Measurements from ENCODE around the gene PLVAP.

PLVAP gene

DNA sequence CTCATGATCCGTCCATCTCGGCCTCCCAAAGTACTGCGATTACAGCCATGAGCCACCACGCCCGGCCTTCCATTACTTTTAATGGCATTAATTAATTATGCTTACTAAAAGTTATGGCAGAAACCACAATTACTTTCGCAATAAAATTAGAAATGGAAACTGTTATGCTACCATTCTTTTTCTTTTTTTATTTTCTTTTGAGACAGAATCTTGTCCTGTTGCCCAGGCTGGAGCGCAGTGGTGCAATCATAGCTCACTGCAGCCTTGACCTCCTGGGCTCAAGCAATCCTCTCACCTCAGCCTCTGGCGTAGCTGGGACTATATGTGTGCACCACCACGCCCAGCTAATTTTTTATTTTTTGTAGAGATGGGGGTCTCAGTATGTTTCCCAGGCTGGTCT lies 32.8 kb upstream of the PLVAP start:
- ATAC-seq (replicated peaks; ENCODE audit: extremely low read depth, poor library complexity, severe bottlenecking) (no peak), DNase-seq (ENCODE audit: low spot score in 2 of 2) (no peak)
- Mint-ChIP-seq H3K4me3 (no peak overlapping the region), H3K27ac (ENCODE audit: low read depth) (no peak overlapping the region), H3K4me1 (peaks cover 40% of the 10 kb centered on the region), H3K36me3 (ENCODE audit: insufficient read depth) (peaks cover 26% of the 10 kb centered on the region), H3K9me3 (no peaks in the 10 kb centered on the region), H3K27me3 (no peaks in the 10 kb centered on the region)

DNA sequence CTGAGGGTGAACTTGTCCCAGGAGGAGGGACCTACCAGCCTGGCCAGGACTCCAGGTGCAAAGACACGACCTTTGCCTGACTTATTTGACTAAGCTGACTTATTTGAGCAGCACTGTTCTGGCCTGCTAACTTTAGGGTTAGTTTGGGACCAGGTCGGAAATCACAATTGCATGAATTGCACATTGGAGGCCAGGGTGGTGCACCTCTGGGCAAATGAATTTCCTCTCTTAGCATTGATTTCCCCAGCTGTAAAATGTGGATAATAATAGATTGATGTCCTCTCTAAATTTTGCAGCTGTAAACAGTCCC lies 29.7 kb upstream of the PLVAP start:
- Mint-ChIP-seq H3K27ac (ENCODE audit: low read depth) (peak overlapping the region; percentile 89), H3K4me3 (peak overlapping the region; percentile 89), H3K9me3 (no peaks in the 10 kb centered on the region), H3K27me3 (no peaks in the 10 kb centered on the region), H3K4me1 (peaks cover 44% of the 10 kb centered on the region), H3K36me3 (ENCODE audit: insufficient read depth) (peaks cover 28% of the 10 kb centered on the region)
- no peak for ATAC-seq (replicated peaks; ENCODE audit: extremely low read depth, poor library complexity, severe bottlenecking)
- DNase-seq (ENCODE audit: low spot score in 2 of 2) = no peak

DNA sequence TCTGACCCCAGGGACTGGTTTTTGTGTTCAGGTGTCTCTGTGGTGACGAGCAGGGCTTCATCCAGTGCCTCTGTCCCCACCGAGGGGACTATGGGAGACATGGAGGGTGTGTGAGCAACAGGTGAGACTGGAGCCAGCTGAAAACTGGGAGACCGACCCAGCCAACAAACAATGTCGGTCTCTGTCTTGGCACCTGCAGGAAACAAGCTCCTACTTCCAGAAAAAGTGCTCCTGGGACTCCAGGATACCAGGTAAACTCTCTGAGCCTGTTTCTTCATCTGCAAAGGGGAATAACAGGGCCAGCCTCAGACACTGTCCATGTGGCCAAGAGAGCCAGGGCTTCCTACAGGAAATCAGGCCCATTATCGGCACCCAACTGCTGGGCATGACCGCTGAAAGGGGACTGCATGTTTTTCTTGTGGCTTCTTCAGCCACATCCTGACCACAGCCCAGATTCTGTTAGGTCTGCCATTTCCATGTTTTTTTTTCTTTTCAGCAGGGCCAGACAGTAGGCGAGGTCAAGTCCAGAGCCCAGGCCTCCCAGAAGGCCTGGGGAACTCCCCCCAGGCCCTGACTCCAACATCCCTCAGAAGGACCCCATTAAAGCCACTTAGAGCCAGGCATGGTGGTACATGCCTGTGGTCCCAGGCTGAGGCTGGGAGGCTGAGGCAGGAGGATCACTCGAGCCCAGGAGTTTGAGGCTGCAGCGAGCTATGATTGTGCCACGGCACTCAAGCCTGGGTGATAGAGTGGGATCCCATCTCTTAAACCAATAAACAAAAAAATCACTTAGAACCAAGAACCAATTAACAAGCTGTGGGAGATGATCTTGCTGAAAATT lies 29.1 kb upstream of the PLVAP start:
- peaks cover 27% of the 10 kb centered on the region for H3K36me3 Mint-ChIP-seq (ENCODE audit: insufficient read depth)
- H3K4me1 Mint-ChIP-seq = peaks cover 44% of the 10 kb centered on the region
- H3K27ac Mint-ChIP-seq (ENCODE audit: low read depth) = peak overlapping the region; percentile 89
- ATAC-seq (replicated peaks; ENCODE audit: extremely low read depth, poor library complexity, severe bottlenecking) (peak; percentile 15), DNase-seq (ENCODE audit: low spot score in 2 of 2) (no peak)
- H3K4me3 Mint-ChIP-seq = peak overlapping the region; percentile 89
- H3K9me3 Mint-ChIP-seq = no peaks in the 10 kb centered on the region
- H3K27me3 Mint-ChIP-seq = no peaks in the 10 kb centered on the region

DNA sequence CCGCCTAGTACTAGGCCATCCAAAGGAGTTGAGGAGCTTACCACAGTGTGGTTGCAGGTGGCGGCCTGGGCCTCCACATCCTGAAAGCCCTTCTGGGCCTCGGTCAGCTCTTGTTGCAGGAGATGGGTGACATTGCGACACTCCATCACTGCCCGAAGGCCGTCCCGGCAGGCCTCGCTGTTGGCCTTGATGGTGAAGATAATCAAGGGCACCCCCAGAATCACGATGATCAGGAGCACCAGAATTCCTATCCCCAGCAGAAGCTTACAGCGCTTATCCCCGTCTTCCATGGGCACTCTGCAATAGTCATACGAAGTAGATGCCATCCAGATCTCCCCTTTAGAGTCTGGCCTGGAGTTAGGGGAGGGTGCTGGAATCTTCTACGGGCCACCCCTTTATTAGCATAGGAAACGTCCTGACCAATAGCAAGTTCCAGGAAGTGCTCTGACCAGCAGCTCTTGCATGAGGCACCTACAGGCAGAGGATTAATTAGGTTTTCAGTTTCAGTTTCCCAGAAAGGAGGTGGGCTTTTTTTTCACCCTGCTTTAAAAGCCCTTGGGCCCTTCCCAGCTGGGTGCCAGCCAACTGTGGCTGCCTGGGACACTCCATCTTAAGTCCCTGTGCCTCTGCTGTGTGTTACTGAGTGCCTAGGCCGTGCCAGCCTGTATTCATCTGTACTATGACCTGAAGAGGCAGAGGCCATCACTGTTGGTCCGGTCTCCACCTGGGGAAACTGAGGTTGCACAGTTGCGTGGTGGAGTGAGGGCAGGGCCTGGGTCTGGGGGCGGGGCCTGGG lies 28.3 kb upstream of the PLVAP start, which contains the start of gene BST2:
TSS of gene BST2 (minus strand) at position 381 of the 796 bp plus-strand sequence. CDS start at position 326, 55 bp downstream.
- Mint-ChIP-seq H3K4me1 (peaks cover 44% of the 10 kb centered on the region), H3K4me3 (peak within 1 kb of the TSS; percentile 89), H3K36me3 (ENCODE audit: insufficient read depth) (peaks cover 27% of the 10 kb centered on the region), H3K27ac (ENCODE audit: low read depth) (peak within 1 kb of the TSS; percentile 89), H3K27me3 (no peaks in the 10 kb centered on the region), H3K9me3 (no peaks in the 10 kb centered on the region)
- ATAC-seq (replicated peaks; ENCODE audit: extremely low read depth, poor library complexity, severe bottlenecking) (peak; percentile 89), DNase-seq (ENCODE audit: low spot score in 2 of 2) (peak in 1 of 2 donors; percentile 28)

DNA sequence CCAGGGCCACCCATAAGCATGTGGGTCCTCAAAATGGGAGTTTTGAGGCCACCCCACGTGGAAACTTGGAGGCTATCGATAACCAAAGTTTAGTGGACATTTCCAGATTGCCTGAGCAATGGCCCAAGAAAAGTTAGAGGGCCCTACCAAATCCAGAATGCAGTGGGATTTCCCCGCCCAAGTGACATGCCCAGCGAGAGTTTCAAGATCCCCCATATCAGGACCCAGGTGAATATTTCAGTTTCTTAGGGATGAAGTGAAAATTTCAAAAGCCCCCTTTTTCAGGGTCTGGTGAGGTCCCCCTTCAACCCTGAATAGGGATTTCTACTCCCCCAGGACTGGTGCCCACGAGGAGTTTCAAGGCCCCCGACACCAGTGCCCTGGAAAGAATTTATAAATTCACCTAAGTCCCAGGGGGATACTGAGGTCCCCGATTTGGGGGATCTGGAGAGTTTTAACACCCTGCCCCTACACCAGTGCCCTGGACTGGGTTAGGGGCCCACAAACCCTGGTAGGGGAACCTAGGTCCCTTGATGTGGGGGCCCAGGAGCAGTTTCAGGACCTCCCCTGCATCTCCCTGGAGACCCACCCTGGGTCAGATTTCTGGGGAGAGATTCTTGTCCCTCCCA lies 27.6 kb upstream of the PLVAP start:
- H3K9me3 Mint-ChIP-seq = no peaks in the 10 kb centered on the region
- no peak for ATAC-seq (replicated peaks; ENCODE audit: extremely low read depth, poor library complexity, severe bottlenecking)
- peak overlapping the region; percentile 89 for H3K27ac Mint-ChIP-seq (ENCODE audit: low read depth)
- no peak for DNase-seq (ENCODE audit: low spot score in 2 of 2)
- H3K4me3 Mint-ChIP-seq = peak overlapping the region; percentile 89
- peaks cover 44% of the 10 kb centered on the region for H3K4me1 Mint-ChIP-seq
- peaks cover 27% of the 10 kb centered on the region for H3K36me3 Mint-ChIP-seq (ENCODE audit: insufficient read depth)
- no peaks in the 10 kb centered on the region for H3K27me3 Mint-ChIP-seq

DNA sequence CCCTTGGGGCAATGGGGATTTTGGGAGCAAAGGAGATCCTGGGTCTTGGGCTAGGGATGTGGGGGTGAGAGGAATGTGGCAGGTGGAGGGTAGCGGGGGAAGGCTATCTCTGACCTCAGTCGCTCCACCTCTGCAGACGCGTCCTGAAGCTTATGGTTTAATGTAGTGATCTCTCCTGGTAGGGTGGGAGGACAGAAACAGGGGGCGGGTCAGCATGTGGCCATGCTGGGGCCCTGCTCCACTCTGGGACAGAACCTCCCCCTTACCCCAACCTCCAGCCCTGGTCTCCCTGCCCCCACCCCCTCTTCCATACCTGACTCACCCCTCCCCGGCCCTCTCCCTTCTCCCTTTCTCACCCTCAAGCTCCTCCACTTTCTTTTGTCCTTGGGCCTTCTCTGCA lies 26.9 kb upstream of the PLVAP start:
- Mint-ChIP-seq H3K36me3 (ENCODE audit: insufficient read depth) (peaks cover 27% of the 10 kb centered on the region), H3K4me1 (peaks cover 44% of the 10 kb centered on the region), H3K4me3 (peak overlapping the region; percentile 89), H3K9me3 (no peaks in the 10 kb centered on the region), H3K27me3 (no peaks in the 10 kb centered on the region), H3K27ac (ENCODE audit: low read depth) (peak overlapping the region; percentile 54)
- ATAC-seq (replicated peaks; ENCODE audit: extremely low read depth, poor library complexity, severe bottlenecking) = no peak
- no peak for DNase-seq (ENCODE audit: low spot score in 2 of 2)

DNA sequence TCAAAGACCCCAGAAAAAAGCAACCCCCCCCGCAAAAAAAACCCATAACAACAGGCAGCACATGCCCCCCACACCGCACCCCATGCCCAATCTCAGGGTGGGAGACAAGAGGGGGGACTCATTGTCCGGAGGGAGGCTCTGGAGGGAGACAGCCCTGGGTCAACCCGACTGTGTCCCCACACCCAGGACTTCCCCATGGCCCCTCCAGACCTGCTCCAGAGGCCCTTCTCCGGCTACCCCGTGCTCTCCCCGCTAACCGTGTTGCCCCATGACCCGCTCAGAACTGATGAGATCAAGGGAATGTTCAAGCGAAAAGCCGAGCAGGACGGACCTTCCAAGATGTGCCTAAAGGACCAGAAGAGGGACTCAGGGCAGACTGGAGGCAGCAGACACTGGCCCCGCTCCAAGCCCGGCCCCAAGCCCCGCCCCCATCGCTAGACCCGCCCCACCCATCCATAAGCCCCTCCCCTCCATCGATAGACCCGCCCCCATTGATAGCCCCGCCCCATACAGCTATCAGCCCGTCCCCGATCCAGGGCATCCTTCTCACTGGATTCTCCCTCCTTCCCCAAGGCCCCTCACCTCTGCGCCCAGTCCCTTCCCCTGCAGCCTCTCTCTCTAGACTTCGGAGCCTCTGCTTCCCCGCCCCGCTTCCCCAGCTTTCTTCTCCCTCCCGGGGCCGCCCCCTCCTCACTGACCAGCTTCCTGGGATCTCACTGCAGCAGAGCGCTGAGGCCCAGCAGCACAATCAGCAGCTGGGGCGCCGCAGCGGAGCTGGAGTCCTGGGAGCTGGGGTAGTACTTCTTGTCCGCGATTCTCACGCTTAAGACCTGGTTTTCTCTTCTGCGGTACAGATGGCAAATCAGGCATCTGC lies 26.1 kb upstream of the PLVAP start:
- no peaks in the 10 kb centered on the region for H3K27me3 Mint-ChIP-seq
- ATAC-seq (replicated peaks; ENCODE audit: extremely low read depth, poor library complexity, severe bottlenecking) = no peak
- no peaks in the 10 kb centered on the region for H3K9me3 Mint-ChIP-seq
- H3K4me3 Mint-ChIP-seq = peak overlapping the region; percentile 89
- H3K27ac Mint-ChIP-seq (ENCODE audit: low read depth) = peak overlapping the region; percentile 54
- peaks cover 44% of the 10 kb centered on the region for H3K4me1 Mint-ChIP-seq
- DNase-seq (ENCODE audit: low spot score in 2 of 2) = no peak
- peaks cover 31% of the 10 kb centered on the region for H3K36me3 Mint-ChIP-seq (ENCODE audit: insufficient read depth)

DNA sequence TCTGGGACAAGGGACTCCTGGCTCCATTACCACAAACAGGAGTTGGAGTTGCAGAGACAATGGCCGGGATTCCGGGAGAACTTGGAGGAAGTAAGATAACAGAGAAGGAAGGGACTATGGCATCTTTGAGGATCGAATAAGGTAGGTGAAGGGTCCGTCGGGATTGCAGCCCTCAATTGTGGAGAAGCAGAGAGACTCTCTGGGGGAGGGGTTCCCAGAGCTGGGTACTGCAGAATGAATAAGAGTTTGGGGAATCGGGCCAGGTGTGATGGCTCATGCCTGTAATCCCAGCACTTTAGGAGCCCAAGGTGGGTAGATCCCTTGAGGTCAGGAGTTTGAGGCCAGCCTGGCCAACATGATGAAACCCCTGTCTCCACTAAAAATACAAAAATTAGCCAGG lies 24.5 kb upstream of the PLVAP start:
- ATAC-seq (replicated peaks; ENCODE audit: extremely low read depth, poor library complexity, severe bottlenecking) = no peak

DNA sequence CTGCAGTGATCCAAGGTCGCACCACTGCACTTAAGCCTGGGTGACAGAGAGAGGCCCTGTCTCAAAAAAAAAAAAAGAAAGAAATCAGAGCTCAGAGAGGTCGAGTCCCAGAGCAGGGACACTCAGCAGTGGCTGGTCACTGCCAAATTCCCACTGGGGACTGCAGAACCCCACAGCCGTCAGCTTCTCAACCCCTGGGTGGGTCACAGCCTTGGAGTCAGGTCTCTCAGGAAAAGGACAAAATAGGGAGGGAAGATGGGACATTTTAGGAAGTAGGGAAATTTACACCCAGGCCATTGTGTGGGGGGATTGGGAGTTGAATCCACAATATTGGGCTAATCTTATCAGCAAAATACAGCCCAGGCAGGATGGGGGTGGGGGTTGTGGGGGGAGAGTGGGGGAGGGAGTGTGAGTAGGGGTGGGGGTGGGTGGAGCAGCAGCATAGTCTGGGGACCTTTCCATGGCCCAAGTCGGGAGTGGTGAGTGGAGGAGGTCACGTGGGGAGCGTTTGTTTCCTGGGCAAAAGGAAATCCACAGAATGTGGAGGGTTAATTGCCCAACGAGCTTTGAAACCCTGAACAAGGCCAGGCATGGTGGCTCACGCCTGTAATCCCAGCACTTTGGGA lies 21.9 kb upstream of the PLVAP start:
- DNase-seq (ENCODE audit: low spot score in 2 of 2) (no peak), ATAC-seq (replicated peaks; ENCODE audit: extremely low read depth, poor library complexity, severe bottlenecking) (no peak)
- Mint-ChIP-seq H3K9me3 (no peaks in the 10 kb centered on the region), H3K27ac (ENCODE audit: low read depth) (peak overlapping the region; percentile 25), H3K4me3 (no peak overlapping the region), H3K27me3 (no peaks in the 10 kb centered on the region), H3K36me3 (ENCODE audit: insufficient read depth) (peaks cover 33% of the 10 kb centered on the region), H3K4me1 (peaks cover 8% of the 10 kb centered on the region)

More for the DNA sequence above, 24.5 kb upstream of the PLVAP start:
- Mint-ChIP-seq H3K4me3 (no peak overlapping the region), H3K4me1 (peaks cover 29% of the 10 kb centered on the region), H3K36me3 (ENCODE audit: insufficient read depth) (peaks cover 30% of the 10 kb centered on the region), H3K27me3 (no peaks in the 10 kb centered on the region), H3K9me3 (no peaks in the 10 kb centered on the region), H3K27ac (ENCODE audit: low read depth) (no peak overlapping the region)
- DNase-seq (ENCODE audit: low spot score in 2 of 2) = no peak

DNA sequence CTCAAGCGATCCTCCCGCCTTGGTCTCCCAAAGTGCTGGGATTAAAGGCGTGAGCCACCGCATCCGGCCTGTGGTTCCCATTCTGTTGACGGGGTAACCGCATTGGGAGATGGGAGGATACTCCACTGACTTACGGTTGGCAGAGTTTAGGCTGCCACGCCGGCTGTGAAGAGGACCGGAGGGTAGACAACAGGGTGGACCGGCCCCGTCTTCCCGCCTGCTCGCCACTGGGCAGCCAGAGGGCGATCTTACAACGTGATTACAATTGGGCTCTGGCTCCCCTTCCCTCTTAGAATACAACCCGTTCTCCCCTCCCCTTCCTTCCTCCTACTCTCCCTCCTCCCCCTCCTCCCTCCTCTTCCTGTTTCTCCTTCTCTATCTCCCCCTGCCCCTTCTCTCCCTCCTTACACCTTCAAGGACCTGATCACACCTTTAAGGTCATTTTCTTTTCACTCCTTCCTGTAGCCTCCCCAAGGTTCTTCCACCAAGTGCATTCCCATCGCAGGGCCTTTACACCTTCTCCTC lies 17.8 kb upstream of the PLVAP start:
- no peak for DNase-seq (ENCODE audit: low spot score in 2 of 2)

DNA sequence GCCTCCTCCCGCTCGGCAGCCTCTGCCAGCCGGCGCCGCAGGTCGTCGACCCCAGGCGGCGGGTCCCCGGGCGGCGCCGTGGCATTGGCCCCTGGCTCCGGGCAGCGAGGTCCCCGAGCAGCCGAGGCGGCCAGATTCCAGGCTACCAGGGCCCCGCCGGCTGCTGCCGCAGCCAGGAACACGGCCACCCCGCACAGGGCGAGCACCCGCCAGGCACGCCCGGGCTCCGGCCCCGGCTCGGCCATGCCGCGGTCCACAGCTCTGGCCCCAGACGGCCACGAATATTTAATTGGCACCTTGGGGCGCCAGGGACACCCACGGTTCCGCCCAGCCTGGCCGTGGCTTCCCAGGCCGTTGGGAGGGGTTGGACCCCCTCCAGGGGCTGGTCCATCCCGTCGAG lies 16.8 kb upstream of the PLVAP start, which contains the start of gene CCDC194:
TSS of gene CCDC194 (minus strand) at position 283 of the 400 bp plus-strand sequence. CDS start at position 245, 38 bp downstream.
- Mint-ChIP-seq H3K4me1 (peaks cover 13% of the 10 kb centered on the region), H3K9me3 (no peaks in the 10 kb centered on the region), H3K27me3 (no peaks in the 10 kb centered on the region), H3K36me3 (ENCODE audit: insufficient read depth) (peaks cover 14% of the 10 kb centered on the region), H3K27ac (ENCODE audit: low read depth) (no peak within 1 kb of the TSS), H3K4me3 (no peak within 1 kb of the TSS)
- DNase-seq (ENCODE audit: low spot score in 2 of 2) = no peak
- no peak for ATAC-seq (replicated peaks; ENCODE audit: extremely low read depth, poor library complexity, severe bottlenecking)

More for the DNA sequence above, 17.8 kb upstream of the PLVAP start:
- no peak for ATAC-seq (replicated peaks; ENCODE audit: extremely low read depth, poor library complexity, severe bottlenecking)
- Mint-ChIP-seq H3K27me3 (no peaks in the 10 kb centered on the region), H3K36me3 (ENCODE audit: insufficient read depth) (peaks cover 16% of the 10 kb centered on the region), H3K27ac (ENCODE audit: low read depth) (no peak overlapping the region), H3K4me1 (peaks cover 13% of the 10 kb centered on the region), H3K9me3 (no peaks in the 10 kb centered on the region), H3K4me3 (no peak overlapping the region)

All from central memory CD8-positive, alpha-beta T cell (primary cell).